Naive thymus-derived CD4-positive, alpha-beta T cell (primary cell): Measurements from ENCODE around the gene RASA2. TPM values are rescaled to one million over a fixed set of nuclear protein-coding genes. Genes with fewer than 3 reads are reported as not detected.

Experiments used
- ATAC-seq: fragments of 150-1000 bp; cut with Tn5 transposase; 2 replicates; pipeline ENCODE4 v1.10.0; 2021; ENCODE audit warnings: mild to moderate bottlenecking, moderate library complexity
- CTCF ChIA-PET: fragments of 350-600 bp; sonication (Branson Sonifier 250); formaldehyde crosslinking; loops from one replicate; lab custom pipeline; 2021; ENCODE audit warnings: antibody characterized with exemption; lab: Charles Lee
- POLR2A ChIA-PET: fragments of 350-600 bp; sonication (Branson Sonifier 250); formaldehyde crosslinking; loops from one replicate; lab custom pipeline; 2021; ENCODE audit warnings: antibody characterized with exemption, inconsistent platforms; lab: Charles Lee
- DNase-seq, 9 donors: peaks; one replicate each; pipeline versions ENCODE4 v3.0.0 to v3.0.0-alpha.2; 2020 to 2022; ENCODE audit warnings: mixed read lengths in 1 of 9
- H3K27ac ChIP-seq: one replicate; pipeline ENCODE4 v1.7.0; 2013; ENCODE audit warnings: mild to moderate bottlenecking, low read depth, low read length, moderate library complexity
- H3K27me3 ChIP-seq, 2 donors: one replicate each; pipeline ENCODE4 v1.7.0; 2013; ENCODE audit warnings: low read length in 2 of 2, mild to moderate bottlenecking in 2 of 2, moderate library complexity in 2 of 2; ENCODE audit not compliant: control insufficient read depth in 2 of 2, insufficient read depth in 2 of 2
- H3K36me3 ChIP-seq, 3 experiments: 1 replicate in 2 of 3; 2 replicates in 1 of 3; pipeline ENCODE4 v1.7.0; 2013; ENCODE audit warnings: low read length in 3 of 3, mild to moderate bottlenecking in 3 of 3, moderate library complexity in 1 of 3; ENCODE audit not compliant: insufficient read depth in 3 of 3, control insufficient read depth in 2 of 3
- H3K4me1 ChIP-seq, 2 donors: one replicate each; pipeline ENCODE4 v1.7.0; 2013; ENCODE audit warnings: low read length in 2 of 2, mild to moderate bottlenecking in 2 of 2, moderate library complexity in 1 of 2; ENCODE audit not compliant: control insufficient read depth in 2 of 2, insufficient read depth in 2 of 2
- H3K4me3 ChIP-seq: 2 replicates; pipeline ENCODE4 v1.7.0; 2013; ENCODE audit warnings: mild to moderate bottlenecking, low read length
- H3K9me3 ChIP-seq, 3 experiments: 1 replicate in 2 of 3; 2 replicates in 1 of 3; pipeline ENCODE4 v1.7.0; 2013; ENCODE audit warnings: low read length in 3 of 3; ENCODE audit not compliant: control insufficient read depth in 2 of 3
- H3K27ac Mint-ChIP-seq, 9 donors: one replicate each; pipeline ENCODE4 v1.8.0; 2020 to 2022; ENCODE audit warnings: mixed read lengths in 9 of 9, mild to moderate bottlenecking in 8 of 9, moderate library complexity in 5 of 9, inconsistent platforms in 2 of 9
- H3K27me3 Mint-ChIP-seq, 5 donors: one replicate each; pipeline ENCODE4 v1.8.0; 2021 to 2022; ENCODE audit warnings: mixed read lengths in 5 of 5, mild to moderate bottlenecking in 1 of 5
- H3K36me3 Mint-ChIP-seq, 5 donors: one replicate each; pipeline ENCODE4 v1.8.0; 2020 to 2022; ENCODE audit warnings: mixed read lengths in 5 of 5, mild to moderate bottlenecking in 3 of 5, inconsistent platforms in 1 of 5
- H3K4me1 Mint-ChIP-seq, 7 donors: one replicate each; pipeline ENCODE4 v1.8.0; 2020 to 2022; ENCODE audit warnings: mixed read lengths in 7 of 7, mild to moderate bottlenecking in 3 of 7, inconsistent platforms in 1 of 7
- H3K4me3 Mint-ChIP-seq, 10 donors: one replicate each; pipeline ENCODE4 v1.8.0; 2020 to 2022; ENCODE audit warnings: mild to moderate bottlenecking in 10 of 10, mixed read lengths in 10 of 10, moderate library complexity in 6 of 10, inconsistent platforms in 2 of 10
- H3K9me3 Mint-ChIP-seq, 11 donors: one replicate each; pipeline ENCODE4 v1.8.0; 2020 to 2022; ENCODE audit warnings: mixed read lengths in 11 of 11, mild to moderate bottlenecking in 4 of 11, inconsistent platforms in 1 of 11, moderate library complexity in 1 of 11
- intact Hi-C, 2 donors: fragments of 100-400 bp; cut with micrococcal nuclease; formaldehyde crosslinking; loops; one replicate each; pipeline ENCODE4 v1.15.1; 2023
- polyA plus RNA-seq, 2 donors: library from polyadenylated mRNA; unstranded; fragments of 300-500 nt; fragmentation: Illumina TruSeq; gene quantifications; one replicate each; pipeline ENCODE4 v1.2.3, GENCODE V29; 2021
- total RNA-seq, 6 experiments: library from RNA in 5 of 6; stranded (reverse) in 5 of 6; gene quantifications; 1 replicate in 5 of 6; 2 replicates in 1 of 6; pipeline ENCODE4 v1.2.3 and lab custom pipeline; 2021 to 2026

The RASA2 gene
- total and polyA plus RNA-seq, 7 experiments from 2014 or later = 51.0 to 120 (median 77.3) TPM

DNA sequence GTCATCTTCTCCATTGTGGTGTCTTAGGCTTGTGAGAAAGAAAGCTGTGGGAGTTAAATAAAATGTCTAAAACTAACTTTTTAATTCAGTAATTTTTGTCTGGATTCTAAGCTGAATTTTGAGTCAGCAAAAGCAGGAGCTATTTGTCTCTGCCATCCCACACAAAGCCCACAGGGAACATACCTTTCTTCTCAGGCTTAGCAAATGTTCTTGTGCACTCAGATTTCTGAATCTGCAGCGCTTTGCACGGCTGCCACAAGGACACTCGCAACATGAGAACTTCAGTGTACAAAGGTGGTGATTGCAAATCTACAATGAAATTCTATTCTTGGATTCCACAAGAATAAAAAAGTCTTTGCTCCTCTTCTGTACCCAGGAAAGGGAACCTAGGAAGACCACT lies 163.0 kb downstream of the RASA2 start:
- H3K36me3 Mint-ChIP-seq = no peaks in the 10 kb centered on the region
- H3K27me3 ChIP-seq = no peaks in the 10 kb centered on the region
- H3K27me3 Mint-ChIP-seq = peaks cover 0 to 8% (median 0%) of the 10 kb centered on the region in 5 donors
- H3K9me3 ChIP-seq = no peaks in the 10 kb centered on the region
- no peak overlapping the region for H3K27ac ChIP-seq
- ChIA-PET CTCF (no interaction called here), POLR2A (no interaction called here)
- H3K27ac Mint-ChIP-seq = no peak overlapping the region
- H3K4me1 ChIP-seq = no peaks in the 10 kb centered on the region
- intact Hi-C loops = no loop called here
- no peak overlapping the region for H3K4me3 Mint-ChIP-seq
- no peaks in the 10 kb centered on the region for H3K9me3 Mint-ChIP-seq
- no peak overlapping the region for H3K4me3 ChIP-seq
- H3K36me3 ChIP-seq = no peaks in the 10 kb centered on the region
- DNase-seq (no peak), ATAC-seq (no peak)
- peaks cover 0 to 5% (median 0%) of the 10 kb centered on the region in 7 donors for H3K4me1 Mint-ChIP-seq

DNA sequence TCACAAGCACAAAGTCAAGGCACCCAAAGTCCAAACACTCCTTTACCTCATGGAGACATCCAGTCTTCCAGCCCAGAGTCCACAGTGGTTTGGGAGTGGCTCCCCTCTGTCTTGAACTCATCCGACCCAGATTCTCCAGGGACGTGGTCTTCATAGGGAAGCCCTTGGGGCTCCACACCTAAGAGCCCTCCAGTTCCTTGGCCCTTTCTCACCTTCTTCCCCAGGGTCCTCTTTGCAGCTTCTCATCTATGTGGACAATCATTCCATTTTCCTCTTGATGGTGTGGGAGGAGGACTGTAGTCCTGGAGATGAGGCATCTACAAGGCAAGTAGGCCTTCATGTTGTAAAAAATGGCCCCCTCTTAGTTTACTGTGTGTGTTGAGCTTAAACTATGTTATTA lies 164.0 kb downstream of the RASA2 start:
- no peaks in the 10 kb centered on the region for H3K36me3 ChIP-seq
- H3K27me3 Mint-ChIP-seq = peaks cover 0 to 8% (median 0%) of the 10 kb centered on the region in 5 donors
- ChIA-PET POLR2A (interaction anchor here (0.6 kb wide), 1 partner anchor 256 kb away, joined by 3 read pairs; no protein-coding TSS in a partner anchor), CTCF (no interaction called here)
- ATAC-seq (no peak), DNase-seq (no peak)
- no peaks in the 10 kb centered on the region for H3K9me3 Mint-ChIP-seq
- intact Hi-C loops = no loop called here
- no peak overlapping the region for H3K27ac Mint-ChIP-seq
- H3K27me3 ChIP-seq = no peaks in the 10 kb centered on the region
- H3K4me3 ChIP-seq = no peak overlapping the region
- H3K27ac ChIP-seq = no peak overlapping the region
- no peaks in the 10 kb centered on the region for H3K36me3 Mint-ChIP-seq
- H3K4me3 Mint-ChIP-seq = no peak overlapping the region
- no peaks in the 10 kb centered on the region for H3K9me3 ChIP-seq
- H3K4me1 ChIP-seq = no peaks in the 10 kb centered on the region
- peaks cover 0 to 4% (median 0%) of the 10 kb centered on the region in 7 donors for H3K4me1 Mint-ChIP-seq

DNA sequence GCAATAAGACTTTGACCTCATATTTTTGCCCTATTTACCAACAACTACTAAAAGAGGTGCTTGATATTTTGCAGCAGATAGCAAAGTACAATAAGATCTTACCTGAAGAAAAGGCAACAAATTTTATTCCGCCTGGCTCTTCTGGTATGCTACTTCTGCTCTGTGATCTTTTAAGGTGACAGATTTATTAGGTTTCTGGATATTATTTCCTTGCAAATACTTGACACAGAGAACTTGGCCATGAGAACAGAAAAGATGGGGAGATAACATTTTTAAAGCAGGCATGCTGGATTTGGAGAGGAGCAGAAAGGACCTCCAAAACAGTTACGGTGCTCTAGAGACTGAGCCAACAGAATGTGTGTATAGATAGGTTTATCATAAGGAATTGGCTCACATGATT lies 164.6 kb downstream of the RASA2 start:
- intact Hi-C loops = no loop called here
- H3K36me3 Mint-ChIP-seq = no peaks in the 10 kb centered on the region
- H3K27me3 Mint-ChIP-seq = peaks cover 0 to 10% (median under 1%) of the 10 kb centered on the region in 5 donors
- Histone ChIP-seq H3K27me3 (no peaks in the 10 kb centered on the region), H3K4me1 (no peaks in the 10 kb centered on the region), H3K4me3 (no peak overlapping the region), H3K36me3 (no peaks in the 10 kb centered on the region), H3K9me3 (no peaks in the 10 kb centered on the region), H3K27ac (no peak overlapping the region)
- H3K4me3 Mint-ChIP-seq = no peak overlapping the region
- ATAC-seq = no peak
- CTCF ChIA-PET = no interaction called here
- peaks cover 0 to 2% (median 0%) of the 10 kb centered on the region in 7 donors for H3K4me1 Mint-ChIP-seq
- POLR2A ChIA-PET = no interaction called here
- no peak for DNase-seq
- H3K9me3 Mint-ChIP-seq = no peaks in the 10 kb centered on the region
- H3K27ac Mint-ChIP-seq = no peak overlapping the region

DNA sequence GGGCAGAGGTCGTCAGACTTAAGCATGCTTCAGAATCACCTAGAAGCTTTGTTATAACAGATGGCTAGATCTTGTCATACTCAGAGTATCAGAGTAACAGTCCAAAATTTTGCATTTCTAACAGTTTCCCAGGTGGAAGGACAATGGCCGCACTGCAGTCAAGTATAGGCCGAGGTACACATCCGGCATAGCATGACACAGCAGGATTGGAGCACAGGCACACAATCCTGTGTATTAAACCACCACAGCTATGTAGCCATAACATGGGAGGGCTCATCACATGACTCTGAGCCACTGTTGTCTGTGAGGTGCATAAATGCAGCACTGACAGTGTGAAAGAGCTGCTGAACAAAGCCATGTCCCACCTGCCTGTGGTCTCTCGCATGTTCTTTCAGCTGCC lies 165.5 kb downstream of the RASA2 start:
- Histone ChIP-seq H3K36me3 (no peaks in the 10 kb centered on the region), H3K27ac (no peak overlapping the region), H3K27me3 (no peaks in the 10 kb centered on the region), H3K4me3 (no peak overlapping the region), H3K4me1 (no peaks in the 10 kb centered on the region), H3K9me3 (no peaks in the 10 kb centered on the region)
- Mint-ChIP-seq H3K27ac (no peak overlapping the region), H3K4me3 (no peak overlapping the region), H3K27me3 (peaks cover 7 to 20% (median 10%) of the 10 kb centered on the region in 5 donors), H3K9me3 (peaks cover 0 to 4% (median 0%) of the 10 kb centered on the region in 11 donors), H3K36me3 (no peaks in the 10 kb centered on the region), H3K4me1 (peaks cover 0 to 2% (median 0%) of the 10 kb centered on the region in 7 donors)
- intact Hi-C loops = no loop called here
- ChIA-PET CTCF (interaction anchor here (0.6 to 0.9 kb wide), 2 partner anchors 260 to 628 kb away, joined by 3 read pairs; no protein-coding TSS in a partner anchor), POLR2A (no interaction called here)
- ATAC-seq = no peak
- no peak for DNase-seq

DNA sequence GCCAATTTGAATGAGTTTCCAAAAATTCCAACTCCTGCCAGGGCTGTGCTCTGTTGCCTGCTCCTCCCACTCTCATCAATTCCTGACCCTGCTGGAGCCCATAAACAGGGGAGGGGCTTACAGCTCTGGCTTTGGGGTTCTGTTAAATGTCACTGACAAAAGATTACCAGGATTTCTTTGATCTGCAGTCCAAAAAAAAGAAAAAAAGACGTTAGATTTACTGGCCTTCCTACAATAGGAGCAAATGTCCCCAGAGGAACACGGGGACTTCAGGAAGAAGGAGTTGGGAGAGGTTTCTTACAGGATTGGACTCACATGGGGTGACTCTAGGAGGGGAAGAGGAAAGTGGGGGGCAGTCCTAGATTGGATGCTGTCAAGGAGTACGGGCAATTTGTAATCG lies 167.0 kb downstream of the RASA2 start:
- H3K4me3 Mint-ChIP-seq = no peak overlapping the region
- H3K4me1 Mint-ChIP-seq = peaks cover 0 to 2% (median 0%) of the 10 kb centered on the region in 7 donors
- CTCF ChIA-PET = no interaction called here
- POLR2A ChIA-PET = no interaction called here
- Histone ChIP-seq H3K4me3 (no peak overlapping the region), H3K4me1 (no peaks in the 10 kb centered on the region), H3K9me3 (no peaks in the 10 kb centered on the region), H3K27ac (no peak overlapping the region), H3K27me3 (no peaks in the 10 kb centered on the region), H3K36me3 (no peaks in the 10 kb centered on the region)
- intact Hi-C loops = no loop called here
- H3K9me3 Mint-ChIP-seq = peaks cover 0 to 5% (median 0%) of the 10 kb centered on the region in 11 donors
- H3K36me3 Mint-ChIP-seq = peaks cover 0 to 3% (median 0%) of the 10 kb centered on the region in 5 donors
- peaks cover 22 to 35% (median 25%) of the 10 kb centered on the region in 5 donors for H3K27me3 Mint-ChIP-seq
- ATAC-seq (no peak), DNase-seq (no peak)
- H3K27ac Mint-ChIP-seq = no peak overlapping the region

DNA sequence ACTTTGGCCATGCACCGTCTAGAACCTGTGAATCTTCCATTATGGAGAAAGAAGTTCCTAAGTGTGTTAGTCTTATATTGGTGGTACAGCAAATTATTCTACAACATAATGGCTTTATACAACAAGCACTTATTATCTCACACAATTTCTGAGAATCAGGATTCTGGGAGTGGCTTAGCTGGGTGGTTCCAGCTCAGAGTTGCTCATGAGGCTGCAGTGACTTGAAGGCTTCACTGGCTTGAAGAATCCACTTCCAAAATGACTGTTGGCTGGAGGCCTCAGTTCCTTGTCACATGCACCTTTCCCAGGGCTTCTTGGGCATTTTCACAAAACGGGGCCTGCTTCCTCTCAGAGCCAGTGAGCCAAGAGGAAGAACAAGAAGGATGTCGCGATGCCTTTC lies 169.0 kb downstream of the RASA2 start:
- Histone ChIP-seq H3K4me1 (no peaks in the 10 kb centered on the region), H3K27me3 (peaks cover 4 to 10% of the 10 kb centered on the region in 2 donors), H3K27ac (no peak overlapping the region), H3K4me3 (no peak overlapping the region), H3K9me3 (no peaks in the 10 kb centered on the region), H3K36me3 (no peaks in the 10 kb centered on the region)
- peaks cover 0 to 5% (median 0%) of the 10 kb centered on the region in 11 donors for H3K9me3 Mint-ChIP-seq
- DNase-seq = no peak
- H3K27ac Mint-ChIP-seq = no peak overlapping the region
- H3K4me1 Mint-ChIP-seq = peaks cover 0 to 11% (median 7%) of the 10 kb centered on the region in 7 donors
- H3K4me3 Mint-ChIP-seq = no peak overlapping the region
- ATAC-seq = no peak
- POLR2A ChIA-PET = no interaction called here
- peaks cover 39 to 52% (median 41%) of the 10 kb centered on the region in 5 donors for H3K27me3 Mint-ChIP-seq
- peaks cover 0 to 5% (median 0%) of the 10 kb centered on the region in 5 donors for H3K36me3 Mint-ChIP-seq
- CTCF ChIA-PET = no interaction called here
- intact Hi-C loops = no loop called here

DNA sequence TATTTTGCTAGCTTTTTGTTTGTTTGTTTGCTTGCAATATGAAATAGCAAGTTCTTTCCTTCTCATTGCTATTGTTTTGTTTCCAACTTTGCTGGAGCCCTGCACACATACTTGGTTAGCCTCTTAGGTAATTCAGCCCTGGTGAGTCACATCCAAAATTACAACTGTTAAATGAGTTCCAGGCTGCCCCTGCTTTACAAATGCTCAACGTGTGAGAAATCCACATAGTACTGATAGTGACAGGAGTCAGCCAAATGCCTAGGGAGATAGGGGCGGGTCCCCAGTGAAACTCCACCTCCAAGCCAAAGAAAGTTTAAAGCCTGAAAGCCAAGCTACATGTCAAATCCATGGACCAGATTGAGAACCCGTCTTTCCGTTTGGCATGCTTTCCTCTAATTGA lies 169.9 kb downstream of the RASA2 start:
- no peaks in the 10 kb centered on the region for H3K4me1 ChIP-seq
- POLR2A ChIA-PET = no interaction called here
- Mint-ChIP-seq H3K4me1 (peaks cover 0 to 11% (median 7%) of the 10 kb centered on the region in 7 donors), H3K27ac (no peak overlapping the region), H3K36me3 (peaks cover 0 to 5% (median 0%) of the 10 kb centered on the region in 5 donors), H3K27me3 (peaks cover 47 to 61% (median 49%) of the 10 kb centered on the region in 5 donors), H3K9me3 (peaks cover 0 to 5% (median 0%) of the 10 kb centered on the region in 11 donors), H3K4me3 (no peak overlapping the region)
- H3K36me3 ChIP-seq = no peaks in the 10 kb centered on the region
- no peaks in the 10 kb centered on the region for H3K9me3 ChIP-seq
- no peak overlapping the region for H3K4me3 ChIP-seq
- intact Hi-C loops = no loop called here
- peaks cover 6 to 10% of the 10 kb centered on the region in 2 donors for H3K27me3 ChIP-seq
- DNase-seq = no peak
- no peak overlapping the region for H3K27ac ChIP-seq
- CTCF ChIA-PET = no interaction called here
- ATAC-seq = no peak
